NAMALWA (cell line): ENCODE measurements around the gene ISOC2.

ENCODE experiments used
- DNase-seq: peaks from one replicate; pipeline ENCODE4 v3.0.0-alpha.2; 2015; ENCODE audit warnings: low spot score

ISOC2 gene

GRCh38 chr19:55406826-55407549 is 54.5 kb downstream of the ISOC2 start:
- peak; percentile 43 for DNase-seq

DNA sequence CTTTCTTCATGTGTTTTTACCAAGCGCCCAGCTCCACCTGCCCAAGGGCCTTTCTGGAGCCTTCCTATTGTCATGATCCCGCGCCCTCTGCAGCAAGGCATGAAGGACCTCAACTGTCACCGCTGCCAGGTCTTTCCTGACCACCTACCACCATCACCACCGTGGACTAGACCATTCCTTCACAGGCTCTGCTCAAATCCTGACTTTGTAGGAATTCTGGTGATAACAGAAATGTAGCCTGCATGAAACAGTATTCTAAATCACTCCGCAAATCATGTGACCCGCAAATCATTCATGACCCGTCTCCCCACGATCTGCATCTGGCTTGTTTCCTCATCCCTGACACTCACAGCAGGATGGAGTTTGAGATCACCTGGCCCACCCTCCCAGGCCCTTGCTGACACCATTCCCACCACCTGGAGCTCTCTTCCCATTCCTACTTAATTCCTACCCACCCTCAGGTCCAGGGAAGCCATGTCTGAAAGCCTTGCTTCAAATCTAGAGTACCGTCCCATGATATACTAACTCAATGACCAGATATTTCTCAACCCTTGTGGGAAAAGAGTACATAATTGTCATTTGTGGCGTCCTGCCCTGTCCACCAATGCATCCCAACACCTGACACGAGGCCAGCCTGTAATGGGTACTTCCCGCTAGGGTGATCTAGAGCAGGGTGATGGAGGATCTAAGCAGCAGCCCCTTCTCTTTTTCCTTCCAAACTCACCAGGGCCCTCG is 55.2 kb downstream of the ISOC2 start:
- DNase-seq: no peak

- no peak for DNase-seq
These were observed 55.8 kb downstream of the ISOC2 start for GRCh38 chr19:55405638-55406037.
